Fibroblast of skin of left quadriceps (primary cell): Measurements from ENCODE around the gene ATP5MG.
A peak's percentile ranks its signal among the peaks of the same experiment; 100 is the strongest.
"Not testable (repeated sequence)": the region's sequence is repeated elsewhere in the genome, so short reads cannot be mapped to it uniquely, and the experiment has no call there.

Source experiments
- DNase-seq, 2 experiments: peaks; one replicate each; pipeline ENCODE4 v3.0.0-alpha.2; 2013; ENCODE audit warnings: low read depth in 2 of 2

ATP5MG gene

DNA sequence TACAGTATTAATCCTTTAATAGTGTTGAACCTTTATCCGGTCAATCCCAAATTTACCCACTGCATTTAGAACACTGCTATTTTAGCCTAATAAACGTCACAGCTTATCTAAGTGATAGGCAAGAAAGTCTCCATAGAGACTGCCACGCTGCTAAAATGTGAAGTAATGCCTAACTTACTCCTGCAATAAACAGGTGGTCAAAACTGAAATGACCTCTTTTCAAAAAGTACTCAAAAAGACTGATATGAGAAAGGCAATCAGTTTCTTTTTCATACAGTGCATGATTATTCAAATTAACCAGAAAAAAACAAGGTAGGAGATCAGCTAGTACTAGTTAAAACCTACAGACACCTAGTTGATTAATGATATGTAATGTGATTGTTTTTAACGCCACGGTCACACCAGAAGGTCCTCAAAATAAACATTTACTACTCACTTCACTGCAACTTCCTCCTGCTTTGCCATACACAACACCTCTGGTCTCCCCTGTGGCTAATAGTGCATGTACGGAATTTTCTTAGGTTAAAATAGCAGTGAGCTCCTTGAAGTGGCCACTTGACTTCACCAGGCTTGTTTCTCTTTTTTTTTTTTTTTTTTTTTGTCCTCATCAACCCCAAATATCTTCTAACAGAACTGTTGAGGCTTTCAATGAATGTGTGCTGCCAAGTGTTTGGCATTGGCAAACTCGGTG lies 8.8 kb downstream of the ATP5MG start:
- DNase-seq = no peak

DNA sequence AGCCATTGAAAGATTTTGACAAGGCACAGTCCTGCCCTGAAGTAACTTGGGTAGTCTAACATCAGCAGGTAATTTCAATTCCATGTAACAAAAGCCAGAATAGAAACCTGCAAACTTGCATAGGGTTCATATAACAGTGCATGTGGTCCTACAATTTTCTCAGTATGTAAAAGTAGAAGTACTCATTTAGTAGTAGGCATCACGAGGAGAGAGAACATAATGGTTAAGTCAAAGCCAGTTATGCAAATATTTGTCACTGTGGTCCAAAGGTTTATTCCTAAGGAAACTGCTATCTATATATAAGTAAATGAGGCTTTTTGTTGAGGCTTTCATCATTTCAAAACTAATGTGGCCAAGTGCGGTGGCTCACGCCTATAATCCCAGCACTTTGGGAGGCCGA lies 10.1 kb downstream of the ATP5MG start:
- no peak for DNase-seq

DNA sequence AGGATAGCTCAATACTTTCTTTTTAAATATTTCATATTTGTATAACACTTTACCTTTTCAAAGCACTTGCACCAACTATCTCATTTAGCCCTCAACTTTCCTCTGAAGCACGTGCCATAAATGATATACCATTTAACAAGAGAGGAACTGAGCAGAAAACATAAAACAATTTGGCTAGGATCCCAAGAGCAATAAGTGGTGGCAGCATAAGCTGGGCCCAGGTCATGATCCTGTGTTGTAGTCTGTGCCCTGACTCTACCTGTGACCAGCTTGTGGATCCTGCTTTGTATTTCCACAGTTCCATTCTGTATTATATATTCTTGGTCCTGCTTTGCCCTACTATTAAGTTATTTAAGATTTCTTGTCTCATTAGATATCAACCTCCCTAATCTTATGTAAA lies 11.5 kb downstream of the ATP5MG start:
- no peak for DNase-seq

DNA sequence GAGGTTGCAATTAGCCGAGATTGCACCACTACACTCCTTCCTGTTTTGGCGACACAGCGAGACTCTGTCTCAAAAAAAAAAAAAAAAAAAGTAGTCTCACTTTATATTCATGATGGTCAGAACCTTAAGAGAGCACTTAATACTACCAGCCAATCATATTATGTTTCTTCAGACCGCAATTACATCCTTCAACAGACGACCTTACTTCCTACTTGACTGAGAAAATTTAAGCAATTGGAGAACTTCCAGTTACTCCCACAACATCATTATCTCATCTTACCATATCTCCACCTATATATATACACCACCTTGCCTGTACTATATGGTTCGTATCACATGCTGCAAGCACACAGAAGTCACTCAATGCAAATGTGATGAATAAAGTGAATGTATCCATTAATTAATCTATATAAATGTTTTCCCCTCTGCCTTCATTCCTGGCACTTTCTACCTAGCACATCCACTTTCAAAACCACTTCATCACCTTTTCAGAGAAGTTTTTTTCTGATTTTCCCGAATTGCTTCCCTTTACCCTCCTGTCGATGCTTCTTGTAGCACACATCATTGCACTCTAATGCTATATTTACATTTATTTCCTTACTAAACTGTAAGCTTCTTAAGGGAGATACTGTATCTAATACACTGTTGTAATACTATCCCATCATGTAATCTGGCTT lies 13.8 kb downstream of the ATP5MG start:
- no peak for DNase-seq

DNA sequence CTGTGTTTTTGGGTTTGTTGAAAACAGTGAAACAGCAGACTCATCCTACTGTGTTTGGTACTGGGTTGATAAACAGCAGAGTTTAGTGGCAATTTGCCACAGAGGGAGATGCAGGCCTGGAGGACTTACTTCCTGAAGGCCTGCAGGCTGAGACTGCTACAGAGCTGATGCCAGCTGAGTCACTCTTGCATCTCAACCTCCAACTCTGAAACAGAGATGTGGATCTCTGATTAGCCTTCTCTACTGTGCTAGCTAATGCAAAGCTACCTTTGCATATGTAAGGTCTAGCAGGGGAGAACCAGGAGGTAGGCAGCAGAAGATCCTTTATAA lies 14.3 kb downstream of the ATP5MG start:
- DNase-seq = peak; percentile 81 to 84

DNA sequence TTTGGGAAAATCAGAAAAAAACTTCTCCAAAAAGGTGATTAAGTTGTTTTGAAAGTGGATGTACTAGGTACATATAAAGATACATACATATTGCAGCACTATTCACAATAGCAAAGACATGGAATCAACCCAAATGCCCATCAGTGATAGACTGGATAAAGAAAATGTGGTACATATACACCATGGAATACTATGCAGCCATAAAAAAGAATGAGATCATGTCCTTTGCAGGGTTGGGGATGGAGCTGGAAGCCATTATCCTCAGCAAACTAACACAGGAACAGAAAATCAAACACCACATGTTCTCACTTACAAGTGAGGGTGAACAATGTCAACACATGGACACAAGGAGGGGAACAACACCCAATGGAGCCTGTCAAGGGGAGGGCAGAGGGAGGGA lies 15.5 kb downstream of the ATP5MG start:
- DNase-seq = not testable (repeated sequence)

DNA sequence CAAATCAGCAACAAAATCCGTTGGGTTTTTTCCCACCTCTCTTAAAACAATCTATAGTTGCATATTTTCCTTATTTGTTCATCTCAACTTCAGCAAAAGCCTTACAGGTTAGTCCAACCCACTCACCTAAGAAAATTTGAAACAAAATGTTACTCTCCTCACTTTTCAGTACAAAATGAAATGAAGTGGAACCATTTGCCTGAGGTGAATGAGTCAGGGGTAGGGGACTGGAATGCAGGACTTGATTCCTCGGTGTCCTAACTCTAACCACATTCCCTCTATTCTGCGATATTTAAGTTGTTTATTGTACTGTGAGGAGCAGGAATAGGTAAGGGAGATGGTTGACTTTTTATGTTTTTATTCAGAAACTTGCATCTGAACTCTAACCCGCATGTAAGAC lies 16.4 kb downstream of the ATP5MG start:
- no peak for DNase-seq

DNA sequence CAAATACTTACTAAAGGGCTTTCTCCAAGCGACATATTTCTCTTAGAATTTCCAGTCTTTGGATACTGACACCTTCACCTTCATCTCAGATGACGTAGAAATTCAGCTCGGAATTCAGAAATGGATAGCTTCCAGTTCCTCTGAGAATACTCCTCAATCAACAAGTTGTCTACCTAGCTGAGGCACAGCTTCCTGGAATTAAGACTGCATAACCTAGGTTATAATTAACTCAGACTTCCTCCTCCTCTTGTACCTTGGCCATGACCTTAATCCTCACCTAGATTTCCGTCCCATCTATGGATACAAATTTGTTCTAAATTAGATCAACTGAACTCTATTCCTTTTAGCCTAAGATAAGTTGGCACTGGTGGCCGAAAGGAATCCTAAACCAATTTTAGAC lies 17.4 kb downstream of the ATP5MG start:
- no peak for DNase-seq

DNA sequence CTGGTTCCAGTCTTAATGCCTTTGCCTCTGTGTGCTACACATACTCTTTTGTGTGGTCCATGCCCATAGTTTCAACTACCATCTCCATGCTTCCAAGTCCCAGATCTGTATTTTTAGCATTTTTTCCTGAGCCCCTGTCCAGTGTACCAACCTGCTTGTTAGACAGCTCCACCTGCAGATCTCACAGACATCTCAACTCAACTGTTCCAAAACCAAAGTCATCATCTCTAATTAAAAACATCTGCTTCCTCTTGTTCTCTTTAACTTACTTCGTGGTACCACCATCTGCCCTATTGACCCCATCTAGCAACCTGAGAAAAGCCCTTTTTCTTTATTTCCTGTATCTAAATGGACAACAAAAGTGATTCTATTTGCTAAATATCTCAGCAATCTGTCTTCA lies 26.3 kb downstream of the ATP5MG start:
- DNase-seq = no peak

DNA sequence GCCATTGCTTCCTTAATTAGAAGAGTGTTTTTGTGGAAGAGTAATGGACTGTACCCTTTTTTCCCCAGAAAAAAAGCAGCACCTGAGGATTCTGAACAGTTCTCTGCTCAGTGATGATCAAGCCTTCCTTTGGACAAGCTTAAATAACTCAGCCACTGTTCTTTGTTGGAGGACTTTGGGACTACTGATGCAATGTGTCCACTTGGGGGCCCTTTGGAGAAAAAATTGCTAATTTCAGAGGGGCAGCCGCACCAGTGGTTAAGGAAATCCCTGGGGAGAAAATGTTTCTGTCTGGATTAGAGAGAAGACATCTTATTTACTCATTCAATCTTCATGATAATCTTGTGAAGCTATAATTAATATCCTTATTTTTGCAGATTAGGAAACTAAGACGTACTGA lies 29.6 kb downstream of the ATP5MG start:
- no peak for DNase-seq

DNA sequence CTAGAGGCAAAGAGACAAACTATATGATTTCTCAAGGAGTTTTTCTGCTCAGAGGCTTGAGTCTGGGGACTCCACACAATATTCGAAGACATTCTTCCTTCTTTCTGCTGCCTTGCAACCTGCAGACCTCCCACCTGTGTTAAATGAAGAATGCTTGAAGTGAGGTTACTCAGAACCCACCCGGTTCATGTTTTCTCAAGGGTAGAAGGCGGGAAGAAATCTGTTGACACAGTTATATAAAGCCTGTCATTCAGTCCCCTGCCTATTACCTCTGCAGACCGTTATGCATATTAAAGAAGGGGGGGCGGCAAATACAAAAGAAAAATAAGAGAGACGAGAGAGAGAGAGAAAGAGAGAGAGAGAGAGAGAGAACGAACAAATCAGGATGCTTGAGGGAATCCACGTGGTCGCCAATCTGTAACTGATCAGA lies 32.7 kb downstream of the ATP5MG start:
- no peak for DNase-seq

DNA sequence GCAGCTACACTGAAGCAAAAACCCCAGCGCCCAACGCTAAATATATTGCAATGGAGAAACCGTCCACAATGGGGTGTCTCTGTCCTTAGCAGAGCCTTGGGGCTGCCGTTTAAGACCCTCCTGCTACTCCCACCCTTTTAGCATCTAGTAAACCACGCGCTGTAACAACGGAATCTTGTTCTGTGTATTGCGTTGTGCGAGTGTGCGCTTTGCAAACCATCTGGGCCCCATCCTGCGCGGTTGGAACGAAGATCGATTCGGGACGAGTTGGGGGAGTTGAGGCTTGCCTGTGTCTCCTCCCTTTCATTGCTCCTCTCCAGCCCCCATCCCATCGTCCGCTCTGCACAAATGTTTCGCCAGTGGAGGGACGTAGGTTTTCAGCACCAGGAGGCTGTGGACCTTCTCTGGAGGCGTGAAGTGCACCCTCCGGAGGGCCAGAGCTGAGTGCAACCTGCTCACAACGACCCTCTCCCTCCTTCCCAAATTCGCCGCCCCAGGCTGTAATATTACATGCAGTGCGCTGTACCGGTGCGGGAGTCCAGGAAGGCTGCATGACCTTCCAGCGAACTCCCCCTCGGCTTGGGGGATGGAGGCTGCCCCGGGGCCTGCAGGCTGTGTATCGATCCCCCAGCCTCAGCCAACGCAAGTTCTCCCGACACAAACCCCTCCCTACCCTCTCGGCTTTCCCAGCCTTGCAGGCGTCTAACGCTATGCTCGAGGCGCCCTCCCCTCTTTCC lies 33.3 kb downstream of the ATP5MG start:
- DNase-seq = no peak

DNA sequence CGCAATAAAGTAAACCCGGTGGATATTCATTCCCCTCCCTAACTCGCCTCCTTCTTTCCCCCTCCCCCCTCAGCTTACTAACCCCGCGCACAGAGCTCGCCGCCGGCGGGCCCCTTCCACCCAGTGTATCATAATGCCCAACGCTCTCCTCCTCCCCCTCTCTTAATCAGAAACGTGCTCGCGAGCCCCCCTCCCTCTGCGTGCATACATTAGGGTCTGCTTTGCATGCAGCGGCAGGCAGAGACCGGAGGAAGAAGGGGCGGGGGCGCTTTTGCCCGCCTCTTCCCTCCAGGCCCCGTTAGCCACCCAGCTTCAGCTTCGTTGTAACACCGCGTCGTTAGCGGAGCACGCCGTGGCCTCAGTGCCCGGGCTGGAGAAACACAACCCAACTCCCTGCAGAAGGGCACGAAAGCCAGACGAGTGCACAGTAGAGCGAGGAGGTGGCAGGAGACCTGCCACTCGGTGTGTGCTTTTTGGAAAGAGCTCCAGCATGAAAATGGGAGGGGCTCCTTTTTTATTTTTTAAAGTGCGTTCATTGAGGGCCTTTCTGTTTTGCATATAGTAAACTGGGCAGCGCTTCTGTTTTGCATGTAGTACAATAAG lies 34.0 kb downstream of the ATP5MG start:
- DNase-seq = no peak

DNA sequence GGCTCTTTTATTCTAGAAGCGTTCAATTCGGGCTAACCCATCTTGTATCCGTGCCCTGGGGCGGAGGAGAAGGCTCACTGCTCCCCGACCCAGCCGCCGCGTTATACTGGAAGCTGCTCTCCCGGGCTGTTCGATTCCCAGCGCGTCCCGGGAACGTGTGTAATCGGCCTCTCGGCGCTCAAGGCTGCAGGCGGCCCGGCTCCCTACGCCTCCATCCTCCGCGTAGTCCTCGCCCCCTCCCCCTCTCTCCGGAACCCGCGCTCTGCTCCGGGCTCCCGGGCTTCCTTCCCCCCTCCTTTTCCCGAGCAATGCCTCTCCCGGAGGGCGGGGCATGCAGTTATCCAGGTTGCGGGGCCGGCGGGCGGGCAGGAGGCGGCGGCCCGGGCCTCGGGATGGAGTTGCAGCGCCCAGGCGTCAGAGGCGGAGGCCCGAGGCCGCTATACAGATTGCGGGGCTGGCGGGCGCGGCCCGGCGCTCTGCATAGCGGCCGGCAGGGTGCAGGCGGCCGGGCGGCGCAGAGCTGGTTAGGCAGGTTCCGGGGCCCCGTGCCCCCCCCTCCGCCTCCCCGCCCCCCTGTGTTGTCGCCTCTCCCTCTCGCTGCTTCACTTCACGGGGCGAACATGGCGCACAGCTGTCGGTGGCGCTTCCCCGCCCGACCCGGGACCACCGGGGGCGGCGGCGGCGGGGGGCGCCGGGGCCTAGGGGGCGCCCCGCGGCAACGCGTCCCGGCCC lies 34.7 kb downstream of the ATP5MG start, which contains the start of gene KMT2A:
Gene KMT2A, plus strand, starts transcription at position 600 of the 732 bp plus-strand sequence. Its CDS starts 21 bp downstream, at position 621.
- DNase-seq = peak; percentile 98

DNA sequence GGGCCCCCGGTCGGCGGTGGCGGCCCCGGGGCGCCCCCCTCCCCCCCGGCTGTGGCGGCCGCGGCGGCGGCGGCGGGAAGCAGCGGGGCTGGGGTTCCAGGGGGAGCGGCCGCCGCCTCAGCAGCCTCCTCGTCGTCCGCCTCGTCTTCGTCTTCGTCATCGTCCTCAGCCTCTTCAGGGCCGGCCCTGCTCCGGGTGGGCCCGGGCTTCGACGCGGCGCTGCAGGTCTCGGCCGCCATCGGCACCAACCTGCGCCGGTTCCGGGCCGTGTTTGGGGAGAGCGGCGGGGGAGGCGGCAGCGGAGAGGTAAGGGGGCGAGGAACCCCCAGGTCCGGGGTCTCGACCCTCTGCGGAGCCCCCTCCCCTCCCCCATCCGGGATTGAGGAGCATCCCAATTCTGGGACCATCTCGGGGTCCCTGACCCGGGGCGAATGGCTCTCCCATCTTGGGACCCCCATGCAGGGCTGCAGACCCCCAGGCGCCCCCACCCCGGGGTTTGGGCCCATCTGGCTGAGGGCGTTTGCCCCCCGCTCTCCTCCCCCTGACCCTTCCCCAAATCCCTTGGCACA lies 35.3 kb downstream of the ATP5MG start:
- no peak for DNase-seq

DNA sequence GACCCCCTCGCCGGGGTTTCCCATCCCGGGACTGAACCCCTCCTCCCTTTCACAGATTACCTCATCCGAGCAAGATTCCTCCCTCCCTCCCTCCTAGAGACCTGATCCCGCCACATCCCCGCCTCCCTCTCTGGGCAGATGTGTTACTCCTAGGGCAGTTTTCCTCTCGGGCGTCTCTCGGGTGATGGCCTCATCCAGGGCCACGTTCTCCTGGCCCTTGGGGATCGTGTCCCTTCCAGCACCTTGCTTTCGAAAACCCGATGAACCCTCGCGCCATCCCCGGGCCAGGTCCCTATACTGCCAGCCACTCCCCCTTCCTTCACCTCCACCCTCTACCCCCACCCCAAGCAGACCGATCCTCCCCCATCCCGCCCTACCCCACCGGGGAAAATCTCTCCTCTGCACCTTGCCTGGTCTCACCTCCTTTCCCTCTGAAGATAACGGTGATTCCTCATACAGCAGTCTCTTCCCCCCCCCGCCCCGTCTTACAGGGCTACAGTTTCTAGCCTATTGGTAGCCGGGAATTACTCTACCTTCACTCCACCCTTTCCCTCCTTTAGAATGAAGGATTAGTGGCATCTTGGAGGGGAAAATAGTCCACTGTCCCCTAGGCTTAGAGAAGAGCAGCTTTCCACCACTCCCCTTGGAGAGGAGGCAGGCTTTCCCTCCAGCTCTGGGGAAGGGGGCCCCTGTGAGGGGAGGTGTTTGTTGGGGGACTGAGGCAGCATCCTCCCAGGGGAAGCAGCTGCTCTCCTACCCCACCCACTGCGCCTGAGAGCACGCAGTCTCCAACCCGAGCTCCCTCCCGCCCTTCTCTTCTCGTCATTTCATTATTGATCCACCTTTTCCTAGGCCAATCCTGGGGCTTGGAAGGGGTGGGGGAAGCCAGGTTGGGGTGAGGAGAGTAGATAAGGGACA lies 36.1 kb downstream of the ATP5MG start:
- DNase-seq = no peak

DNA sequence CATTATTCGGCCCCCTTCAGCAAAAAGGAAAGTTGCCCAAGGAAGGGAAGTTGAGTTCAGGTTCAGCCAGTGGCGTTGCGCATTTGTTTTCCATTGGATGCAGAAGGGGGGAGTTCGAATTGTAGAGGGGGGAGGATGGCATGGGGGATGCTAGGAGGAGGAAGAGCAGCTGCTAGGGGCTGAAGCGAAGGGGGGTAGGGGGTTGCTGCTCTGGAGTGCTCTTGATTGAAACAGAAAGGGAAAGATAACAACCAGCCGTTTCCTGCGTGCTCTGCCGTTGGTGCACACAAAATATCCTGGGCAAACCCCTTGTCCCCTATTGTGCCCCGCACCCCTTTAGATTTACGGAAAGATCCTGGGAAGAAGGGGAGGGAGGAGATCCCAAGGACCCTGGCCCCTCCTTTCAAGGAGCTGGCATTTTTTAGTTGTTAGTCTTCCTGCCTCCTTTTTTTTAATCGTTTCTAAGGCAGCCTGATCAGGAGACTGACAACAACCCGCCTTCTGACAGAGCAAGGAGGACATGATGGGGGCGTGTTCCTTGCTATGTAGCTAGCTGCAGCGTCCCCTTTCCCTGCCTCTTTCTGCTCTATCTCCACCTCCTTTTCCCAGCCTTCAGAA lies 37.0 kb downstream of the ATP5MG start:
- no peak for DNase-seq

DNA sequence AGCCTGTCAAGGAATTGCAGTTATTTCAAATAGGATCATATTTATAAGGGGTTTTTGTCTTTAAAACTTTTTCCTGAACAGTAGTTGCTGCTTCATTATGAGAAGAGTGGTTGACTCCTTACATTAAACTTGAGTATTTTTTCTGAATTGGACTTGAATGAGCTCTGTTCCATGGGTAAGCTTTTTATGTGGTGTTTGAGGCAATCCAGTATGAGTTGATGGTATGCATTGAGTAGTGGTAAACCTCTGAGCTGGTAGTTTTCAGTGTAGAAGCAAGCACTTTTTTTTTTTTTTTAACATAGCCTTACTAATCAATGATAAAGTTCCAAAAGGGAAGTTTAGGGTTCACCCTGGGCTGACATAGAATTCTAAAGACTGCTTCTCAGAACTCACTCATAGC lies 38.2 kb downstream of the ATP5MG start:
- no peak for DNase-seq

DNA sequence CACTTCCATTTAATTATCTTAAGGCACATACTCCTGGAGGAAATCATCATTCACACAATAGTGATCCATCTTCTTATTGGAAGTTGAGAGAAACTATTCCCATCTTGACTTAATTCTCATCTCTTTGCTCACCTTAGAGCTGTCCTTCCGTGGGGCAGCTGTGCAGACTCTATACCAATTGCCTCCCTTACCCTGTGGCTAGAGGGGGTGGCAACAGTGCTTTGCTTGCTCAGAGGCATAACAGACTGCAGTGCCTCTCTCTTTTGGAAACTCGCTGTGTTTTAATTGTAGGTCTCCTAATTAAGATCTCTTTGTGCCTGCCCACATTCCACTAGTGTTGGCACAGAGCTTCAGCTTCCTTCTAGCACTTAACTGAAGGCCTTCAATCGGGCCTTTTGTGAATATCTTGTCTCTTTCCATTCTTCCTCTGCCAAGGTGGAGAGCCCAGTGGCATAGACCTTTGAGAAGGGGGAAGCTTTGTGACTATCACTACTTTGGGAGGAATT lies 40.4 kb downstream of the ATP5MG start:
- DNase-seq = no peak

DNA sequence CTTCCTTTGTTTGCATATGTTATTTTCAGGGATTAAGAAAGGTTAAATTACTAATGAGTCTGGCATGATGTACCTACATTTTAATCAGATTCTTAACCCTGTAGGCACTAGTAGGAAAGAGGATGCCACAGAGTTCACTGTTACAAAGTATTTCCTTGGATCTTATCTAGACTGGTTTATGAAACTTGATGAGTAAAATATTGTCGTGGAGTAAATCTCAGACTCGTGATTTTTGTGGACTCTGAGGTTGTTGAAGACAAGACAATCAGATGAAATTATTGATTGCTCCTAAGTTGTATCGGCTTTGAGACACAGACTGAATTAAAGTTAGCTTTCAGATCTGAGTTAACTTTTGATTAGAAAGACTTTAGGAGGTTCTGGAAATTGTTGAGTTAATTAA lies 40.9 kb downstream of the ATP5MG start:
- DNase-seq = no peak
